HG03097 (cell line): ENCODE results near the gene EPHB3.

Experiments used
- ATAC-seq: cut with Tn5 transposase; IDR thresholded peaks from one replicate; pipeline ENCODE4 v1.9.1; 2021; ENCODE audit not compliant: unreplicated experiment, low FRiP score

Gene EPHB3

DNA sequence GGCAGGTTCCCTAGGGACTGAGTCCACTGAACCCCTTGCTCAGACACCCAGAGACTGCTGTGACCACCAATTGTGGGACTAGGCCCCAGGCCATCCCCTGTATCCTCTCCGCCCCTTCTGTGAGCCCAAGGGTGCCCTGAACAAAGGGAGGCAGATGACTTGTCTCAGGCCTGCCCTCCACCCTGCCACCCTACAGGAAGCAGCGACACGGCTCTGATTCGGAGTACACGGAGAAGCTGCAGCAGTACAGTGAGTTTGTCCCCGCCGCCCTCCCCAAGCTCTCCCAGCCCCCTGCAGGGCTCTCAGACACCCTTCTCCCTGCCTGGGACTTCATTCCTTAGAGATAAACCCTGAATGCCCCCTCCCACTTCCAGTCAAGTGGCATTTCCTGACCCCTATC lies 16.6 kb downstream of the EPHB3 start:
- no peak for ATAC-seq

- ATAC-seq: no peak
These were observed 17.2 kb downstream of the EPHB3 start for GRCh38 chr3:184578822-184579221.

DNA sequence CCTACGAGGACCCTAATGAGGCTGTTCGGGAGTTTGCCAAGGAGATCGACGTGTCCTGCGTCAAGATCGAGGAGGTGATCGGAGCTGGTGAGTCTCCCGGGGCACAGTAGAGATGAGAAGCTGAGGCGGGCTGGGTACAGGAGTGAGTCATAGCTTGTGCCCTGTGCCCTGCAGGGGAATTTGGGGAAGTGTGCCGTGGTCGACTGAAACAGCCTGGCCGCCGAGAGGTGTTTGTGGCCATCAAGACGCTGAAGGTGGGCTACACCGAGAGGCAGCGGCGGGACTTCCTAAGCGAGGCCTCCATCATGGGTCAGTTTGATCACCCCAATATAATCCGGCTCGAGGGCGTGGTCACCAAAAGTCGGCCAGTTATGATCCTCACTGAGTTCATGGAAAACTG lies 17.9 kb downstream of the EPHB3 start:
- no peak for ATAC-seq

- ATAC-seq: no peak
These were observed 18.8 kb downstream of the EPHB3 start for GRCh38 chr3:184580376-184580775.

GRCh38 chr3:184581331-184581855 lies 19.8 kb downstream of the EPHB3 start:
- ATAC-seq: no peak

GRCh38 chr3:184582646-184583577 lies 21.3 kb downstream of the EPHB3 start:
- ATAC-seq: no peak

DNA sequence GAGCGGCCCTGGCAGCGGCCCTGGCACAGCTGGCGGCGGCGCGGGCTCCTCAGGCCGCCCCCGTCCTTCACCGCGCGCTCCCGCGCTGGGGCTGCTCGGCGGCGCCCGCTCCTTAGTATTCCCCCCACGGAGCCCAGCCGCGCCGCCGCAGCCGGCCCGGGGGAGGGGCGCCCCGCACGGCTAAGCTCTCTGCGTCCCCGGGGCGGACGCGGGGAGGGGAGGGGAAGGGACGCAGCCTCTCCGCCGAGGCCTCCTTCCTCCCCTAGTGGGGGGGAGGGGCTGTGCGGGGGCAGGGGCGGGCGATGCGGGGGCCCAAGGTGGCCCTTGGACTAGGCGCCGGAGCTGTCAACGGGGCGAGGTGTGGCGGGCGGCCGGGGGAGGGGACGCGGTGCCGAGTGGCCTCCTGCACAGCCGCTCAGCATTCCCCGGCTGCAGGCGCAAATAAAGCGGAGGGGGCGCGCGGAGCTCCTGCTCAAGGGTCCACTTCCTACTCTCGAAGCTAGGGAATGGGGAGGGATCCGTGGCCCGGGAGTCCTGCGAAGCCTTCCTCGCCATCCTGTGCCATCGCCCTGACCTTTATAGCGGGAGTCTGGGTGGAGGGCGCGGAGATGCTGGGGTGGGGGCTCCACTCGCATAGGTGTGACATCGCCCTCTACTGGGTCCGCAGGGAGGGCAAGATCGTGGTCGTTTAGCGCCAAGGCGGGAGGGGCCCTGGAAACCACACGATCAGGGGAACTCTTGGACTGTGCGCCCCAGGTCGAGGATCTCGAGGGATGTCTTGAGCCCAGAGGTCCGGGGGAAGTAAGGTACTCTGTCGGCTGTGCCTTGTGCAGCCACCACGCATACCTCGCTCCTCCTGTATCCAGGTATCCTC lies 22.2 kb downstream of the EPHB3 start:
- no peak for ATAC-seq

DNA sequence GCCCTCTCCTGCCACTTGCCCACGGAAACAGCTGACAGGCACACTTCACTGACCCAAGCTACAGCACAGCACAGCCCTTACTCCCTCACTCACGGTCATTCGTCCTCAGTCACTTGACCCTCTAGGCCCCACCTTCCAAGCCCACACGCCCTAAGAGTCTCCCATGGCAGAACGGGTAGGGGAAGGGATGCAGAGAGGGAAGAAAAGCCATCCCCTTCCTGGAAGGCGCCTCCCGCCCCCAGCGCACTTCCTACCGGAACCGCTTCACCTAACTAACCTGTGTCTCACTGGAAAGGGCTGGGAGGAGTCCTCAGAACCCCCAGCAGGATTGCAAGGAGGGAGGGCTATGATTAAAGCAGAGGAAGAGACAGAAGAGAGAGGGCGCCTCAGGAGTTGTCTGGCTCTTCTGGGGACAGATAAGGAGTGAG lies 22.9 kb downstream of the EPHB3 start:
- no peak for ATAC-seq

GRCh38 chr3:184585545-184585944 lies 24.0 kb downstream of the EPHB3 start:
- no peak for ATAC-seq

- ATAC-seq: no peak
These were observed 25.3 kb downstream of the EPHB3 start for GRCh38 chr3:184586851-184587250.

- no peak for ATAC-seq
These were observed 27.2 kb downstream of the EPHB3 start for GRCh38 chr3:184588776-184589175.

- no peak for ATAC-seq
These were observed 29.2 kb downstream of the EPHB3 start for GRCh38 chr3:184590795-184591194.

DNA sequence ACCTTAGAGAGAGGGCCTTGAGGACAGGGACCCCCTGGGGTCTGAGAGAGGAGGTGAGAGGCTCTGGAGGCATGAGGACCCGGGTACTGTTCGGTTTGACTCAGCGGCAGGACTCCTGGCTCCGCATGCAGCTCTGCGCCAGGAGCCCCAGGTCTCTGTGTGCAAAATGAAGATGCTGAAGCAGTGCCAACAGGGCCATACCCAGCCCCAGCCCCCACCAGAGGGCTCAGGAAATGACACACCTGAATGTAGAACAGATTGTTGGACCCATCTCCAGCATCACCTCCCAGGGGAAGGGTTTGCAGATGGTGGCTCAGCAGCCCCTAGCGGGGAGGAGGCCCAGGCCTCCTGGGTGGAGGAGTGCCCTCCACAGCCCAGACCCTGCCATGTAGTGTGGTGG lies 30.2 kb downstream of the EPHB3 start:
- ATAC-seq: no peak

- no peak for ATAC-seq
These were observed 31.0 kb downstream of the EPHB3 start for GRCh38 chr3:184592371-184593219.

DNA sequence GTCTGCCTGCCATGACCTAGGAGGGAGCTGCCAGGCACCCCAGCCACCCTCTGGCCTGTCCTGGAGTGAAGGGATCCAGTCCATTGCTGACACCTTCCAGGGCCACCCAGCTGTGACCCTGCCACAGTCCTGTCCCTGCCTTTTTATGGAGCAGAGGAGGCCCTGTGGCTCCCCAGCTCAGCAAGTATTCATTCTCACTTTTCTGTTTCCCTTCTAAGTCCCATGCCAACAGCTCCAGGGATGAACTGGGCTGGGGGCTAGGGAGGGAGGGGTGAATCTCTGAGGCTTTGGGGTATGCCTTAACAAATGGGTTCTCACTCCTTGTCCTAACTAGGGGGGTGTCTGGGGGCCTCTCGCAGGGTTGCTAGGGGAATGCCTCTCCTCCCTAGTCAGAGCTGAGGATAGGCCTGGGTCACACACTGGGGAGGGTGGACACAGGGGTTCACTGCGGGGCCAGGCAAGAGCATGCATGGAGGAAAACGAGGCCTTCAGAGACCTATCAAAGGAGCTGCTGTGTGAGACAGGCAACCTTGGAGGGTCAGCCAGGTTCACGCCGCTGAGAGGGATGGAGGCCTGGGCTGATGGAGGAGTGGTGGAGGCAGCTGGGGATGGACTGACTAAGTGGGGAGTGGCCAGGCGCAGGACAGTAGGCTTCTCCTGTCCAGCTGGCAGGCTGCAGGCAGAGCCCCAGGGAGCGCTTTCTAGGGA lies 31.8 kb downstream of the EPHB3 start:
- no peak for ATAC-seq

- ATAC-seq: no peak
These were observed 32.3 kb downstream of the EPHB3 start for GRCh38 chr3:184593928-184594303.

DNA sequence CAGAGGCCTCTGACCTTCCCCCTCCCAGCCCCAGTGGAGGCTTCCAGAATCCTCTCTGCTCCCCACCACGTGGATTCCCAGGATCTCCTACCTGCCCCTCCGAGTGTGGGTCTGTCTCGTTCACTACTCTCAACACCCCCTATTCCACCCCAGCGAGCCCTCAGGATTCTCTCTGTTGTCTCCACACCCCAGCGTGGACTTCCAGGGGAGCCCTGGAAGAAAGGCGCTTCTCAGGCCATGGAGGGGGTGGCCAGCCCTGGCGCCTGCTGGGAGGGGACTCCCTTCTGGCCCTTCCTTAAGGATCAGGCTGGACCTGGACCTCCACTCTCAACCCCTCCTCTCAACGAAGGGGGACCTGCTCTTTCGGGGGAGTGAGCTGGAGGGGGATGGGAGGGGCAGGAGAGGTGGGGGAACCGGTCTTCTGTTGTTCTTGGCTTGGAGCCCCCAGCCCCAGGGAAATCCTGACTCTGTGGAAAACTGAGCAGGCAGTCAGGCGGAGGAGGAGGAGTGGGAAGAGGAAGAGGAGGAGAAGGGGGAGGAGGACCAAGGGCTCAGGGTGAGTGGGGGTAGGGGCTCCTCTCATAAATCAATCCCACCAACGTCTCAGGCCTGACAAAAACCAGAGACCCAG lies 32.9 kb downstream of the EPHB3 start:
- ATAC-seq: no peak

- no peak for ATAC-seq
These were observed 34.1 kb downstream of the EPHB3 start for GRCh38 chr3:184595726-184596125.

DNA sequence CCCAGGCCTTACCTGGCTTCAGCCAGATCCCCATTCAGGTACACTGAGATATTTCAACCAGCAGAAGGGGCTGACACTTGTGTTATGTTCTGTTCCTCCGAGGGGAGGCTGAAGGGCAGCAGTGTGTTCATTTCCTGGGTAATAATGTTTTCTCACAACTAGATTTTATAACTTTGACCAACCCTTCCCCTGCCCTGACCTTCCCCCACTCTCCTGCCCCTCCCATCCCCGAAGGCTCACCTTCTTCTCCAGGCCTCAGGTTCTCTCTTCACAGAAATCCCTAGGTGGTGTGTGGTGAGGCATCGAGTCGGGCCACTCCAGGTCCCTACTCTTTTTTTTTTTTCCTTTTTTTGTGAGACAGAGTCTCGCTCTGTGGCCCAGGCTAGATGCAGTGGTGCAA lies 34.6 kb downstream of the EPHB3 start:
- no peak for ATAC-seq
